Activated B cell treated with CpG ODN at 0.5 μM for 24 hours (primary cell): ENCODE measurements around the gene DNAH17. TPM values are rescaled to one million over a fixed set of nuclear protein-coding genes. Genes with fewer than 3 reads are reported as not detected.

Experiments used
- ATAC-seq: fragments of 200-7000 bp; cut with Tn5 transposase; one replicate; pipeline ENCODE4 v1.10.0; 2021; ENCODE audit warnings: low read depth, mild to moderate bottlenecking, moderate library complexity
- CTCF ChIA-PET: fragments of 350-600 bp; sonication (Branson Sonifier 250); formaldehyde crosslinking; loops from one replicate; lab custom pipeline; 2021; ENCODE audit warnings: antibody characterized with exemption; lab: Charles Lee
- POLR2A ChIA-PET: fragments of 350-600 bp; sonication (Branson Sonifier 250); formaldehyde crosslinking; loops from one replicate; lab custom pipeline; 2021; ENCODE audit warnings: antibody characterized with exemption; lab: Charles Lee
- DNase-seq: peaks from one replicate; pipeline ENCODE4 v3.0.0; 2022
- H3K27ac Mint-ChIP-seq: one replicate; pipeline ENCODE4 v1.8.0; 2020; ENCODE audit warnings: mixed read lengths
- H3K27me3 Mint-ChIP-seq: one replicate; pipeline ENCODE4 v1.8.0; 2021; ENCODE audit warnings: mixed read lengths
- H3K36me3 Mint-ChIP-seq: one replicate; pipeline ENCODE4 v1.8.0; 2021; ENCODE audit warnings: low read depth, mixed read lengths
- H3K4me1 Mint-ChIP-seq: one replicate; pipeline ENCODE4 v1.8.0; 2021; ENCODE audit warnings: mixed read lengths
- H3K4me3 Mint-ChIP-seq: one replicate; pipeline ENCODE4 v1.8.0; 2020; ENCODE audit warnings: mild to moderate bottlenecking, mixed read lengths
- H3K9me3 Mint-ChIP-seq: one replicate; pipeline ENCODE4 v1.8.0; 2020; ENCODE audit warnings: mixed read lengths
- intact Hi-C: fragments of 100-400 bp; cut with micrococcal nuclease; formaldehyde crosslinking; loops from one replicate; pipeline ENCODE4 v1.15.1; 2024
- total RNA-seq: library from RNA; stranded (reverse); gene quantifications from 2 replicates; pipeline ENCODE4 v1.2.3, GENCODE V29; 2022
- TF ChIP-seq, protein P1 (sequence below): fragments of 200-600 bp; IDR thresholded peaks from one replicate; pipeline ENCODE4 v1.8.0; 2022; ENCODE audit warnings: antibody characterized with exemption, mild to moderate bottlenecking

DNAH17 gene
- total RNA-seq, 1 donor from 2014 or later: 0.13 TPM

- Mint-ChIP-seq H3K9me3 (no peaks in the 10 kb centered on the region), H3K27ac (no peak overlapping the region), H3K4me3 (no peak overlapping the region), H3K36me3 (no peaks in the 10 kb centered on the region), H3K27me3 (peaks cover 2% of the 10 kb centered on the region), H3K4me1 (no peaks in the 10 kb centered on the region)
- DNase-seq: no peak
- intact Hi-C loops: no loop called here
- TF ChIP-seq, protein P1, sequence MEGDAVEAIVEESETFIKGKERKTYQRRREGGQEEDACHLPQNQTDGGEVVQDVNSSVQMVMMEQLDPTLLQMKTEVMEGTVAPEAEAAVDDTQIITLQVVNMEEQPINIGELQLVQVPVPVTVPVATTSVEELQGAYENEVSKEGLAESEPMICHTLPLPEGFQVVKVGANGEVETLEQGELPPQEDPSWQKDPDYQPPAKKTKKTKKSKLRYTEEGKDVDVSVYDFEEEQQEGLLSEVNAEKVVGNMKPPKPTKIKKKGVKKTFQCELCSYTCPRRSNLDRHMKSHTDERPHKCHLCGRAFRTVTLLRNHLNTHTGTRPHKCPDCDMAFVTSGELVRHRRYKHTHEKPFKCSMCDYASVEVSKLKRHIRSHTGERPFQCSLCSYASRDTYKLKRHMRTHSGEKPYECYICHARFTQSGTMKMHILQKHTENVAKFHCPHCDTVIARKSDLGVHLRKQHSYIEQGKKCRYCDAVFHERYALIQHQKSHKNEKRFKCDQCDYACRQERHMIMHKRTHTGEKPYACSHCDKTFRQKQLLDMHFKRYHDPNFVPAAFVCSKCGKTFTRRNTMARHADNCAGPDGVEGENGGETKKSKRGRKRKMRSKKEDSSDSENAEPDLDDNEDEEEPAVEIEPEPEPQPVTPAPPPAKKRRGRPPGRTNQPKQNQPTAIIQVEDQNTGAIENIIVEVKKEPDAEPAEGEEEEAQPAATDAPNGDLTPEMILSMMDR: no peak
- ChIA-PET CTCF (no interaction called here), POLR2A (interaction anchor here (0.7 kb wide), 1 partner anchor 54 kb away, joined by 3 read pairs; no protein-coding TSS in a partner anchor)
- ATAC-seq: no peak
Observed at GRCh38 chr17:78512976-78513375, 64.2 kb downstream of the DNAH17 start.

DNA sequence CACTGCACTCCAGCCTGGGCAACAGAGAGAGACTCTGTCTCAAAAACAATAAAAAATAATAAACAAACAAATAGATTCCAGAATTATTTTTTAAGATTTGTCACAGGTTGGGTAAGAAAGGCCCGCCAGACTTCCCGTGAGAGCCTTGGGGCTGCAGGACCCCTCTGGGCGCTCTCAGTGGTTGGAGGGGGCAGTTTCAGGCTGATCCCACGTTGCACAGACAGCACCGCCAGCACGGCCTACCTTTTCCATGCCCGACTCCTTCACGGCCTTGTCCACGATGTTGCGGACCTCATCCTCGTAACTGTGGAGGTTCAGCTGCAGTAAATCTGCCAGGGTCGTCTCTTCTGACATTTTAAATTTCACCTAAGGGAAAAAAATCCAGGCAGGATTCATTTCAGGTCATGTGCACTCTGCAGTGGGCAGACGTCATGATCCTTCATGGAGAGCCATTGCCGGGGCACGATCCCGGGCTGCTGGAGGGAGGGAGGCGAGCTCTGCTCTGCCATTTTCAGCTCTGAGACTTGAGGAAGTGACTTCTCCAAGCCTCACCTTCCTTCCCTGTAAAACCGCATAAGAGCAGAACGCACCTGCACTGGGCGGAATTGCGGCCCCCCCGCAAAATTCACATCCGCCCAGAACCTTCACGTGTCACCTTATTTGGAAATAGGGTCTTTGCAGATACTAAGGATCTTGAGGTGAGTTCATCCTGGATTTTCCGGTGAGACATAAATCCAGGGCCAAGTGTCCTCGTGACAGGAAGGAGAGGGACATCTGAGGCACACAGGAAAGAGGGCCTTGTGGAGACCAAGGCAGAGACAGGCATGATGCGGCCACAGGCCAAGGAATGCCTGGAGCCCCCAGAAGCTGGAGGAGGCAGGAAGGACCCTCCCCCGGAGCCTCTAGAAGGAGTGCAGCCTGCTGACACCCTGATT is 66.8 kb downstream of the DNAH17 start:
- ATAC-seq (no peak), DNase-seq (no peak)
- CTCF ChIA-PET: no interaction called here
- POLR2A ChIA-PET: no interaction called here
- Mint-ChIP-seq H3K4me1 (no peaks in the 10 kb centered on the region), H3K27ac (no peak overlapping the region), H3K27me3 (peaks cover 8% of the 10 kb centered on the region), H3K9me3 (no peaks in the 10 kb centered on the region), H3K36me3 (no peaks in the 10 kb centered on the region), H3K4me3 (no peak overlapping the region)
- TF ChIP-seq, protein P1: no peak
- intact Hi-C loops: no loop called here

DNA sequence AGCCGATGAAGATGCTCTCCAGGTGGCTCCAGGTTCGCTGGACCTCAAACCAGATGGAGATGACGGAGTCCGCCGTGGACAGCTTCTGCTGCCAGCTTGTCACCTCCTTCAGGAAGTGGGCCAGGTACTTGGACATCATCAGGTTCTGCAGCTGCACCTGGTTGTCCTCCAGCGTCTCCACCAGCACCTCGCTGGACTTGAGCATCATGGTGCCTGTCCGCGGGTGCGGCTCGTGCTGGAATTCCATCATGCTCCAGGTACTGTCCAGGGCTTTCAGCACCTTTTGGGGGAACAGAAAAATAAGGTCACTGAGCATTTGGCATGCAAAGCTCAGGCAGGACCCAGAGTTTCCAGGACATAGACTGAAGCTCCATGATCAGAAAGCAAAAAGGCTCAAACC is 69.7 kb downstream of the DNAH17 start:
- Mint-ChIP-seq H3K4me3 (no peak overlapping the region), H3K36me3 (no peaks in the 10 kb centered on the region), H3K4me1 (no peaks in the 10 kb centered on the region), H3K9me3 (no peaks in the 10 kb centered on the region), H3K27ac (no peak overlapping the region), H3K27me3 (peaks cover 6% of the 10 kb centered on the region)
- intact Hi-C loops: no loop called here
- DNase-seq: no peak
- POLR2A ChIA-PET: no interaction called here
- CTCF ChIA-PET: interaction anchor here (0.9 kb wide), 1 partner anchor 10 kb away, joined by 3 read pairs; no protein-coding TSS in a partner anchor
- no peak for ATAC-seq
- TF ChIP-seq, protein P1: no peak

GRCh38 chr17:78506454-78507309 is 70.5 kb downstream of the DNAH17 start:
- intact Hi-C loops: no loop called here
- H3K27me3 Mint-ChIP-seq: peaks cover 6% of the 10 kb centered on the region
- no peak overlapping the region for H3K27ac Mint-ChIP-seq
- H3K4me3 Mint-ChIP-seq: no peak overlapping the region
- ChIA-PET CTCF (no interaction called here), POLR2A (no interaction called here)
- DNase-seq (no peak), ATAC-seq (no peak)
- TF ChIP-seq, protein P1: no peak
- no peaks in the 10 kb centered on the region for H3K4me1 Mint-ChIP-seq
- H3K36me3 Mint-ChIP-seq: no peaks in the 10 kb centered on the region
- no peaks in the 10 kb centered on the region for H3K9me3 Mint-ChIP-seq
